Measurements from ENCODE around the gene INKA2.

INKA2 gene

GRCh38 chr1:111729946-111730681 lies 9.1 kb downstream of the INKA2 start:
- Mint-ChIP-seq H3K27me3 (no peaks in the 10 kb centered on the region), H3K9me3 (no peaks in the 10 kb centered on the region), H3K27ac (no peak overlapping the region), H3K4me1 (no peaks in the 10 kb centered on the region), H3K36me3 (no peaks in the 10 kb centered on the region), H3K4me3 (no peak overlapping the region)

GRCh38 chr1:111729271-111729921 lies 9.8 kb downstream of the INKA2 start:
- Mint-ChIP-seq H3K4me3 (no peak overlapping the region), H3K27me3 (no peaks in the 10 kb centered on the region), H3K4me1 (no peaks in the 10 kb centered on the region), H3K36me3 (no peaks in the 10 kb centered on the region), H3K27ac (no peak overlapping the region), H3K9me3 (no peaks in the 10 kb centered on the region)

- no peak overlapping the region for H3K4me3 Mint-ChIP-seq
- no peaks in the 10 kb centered on the region for H3K27me3 Mint-ChIP-seq
- no peaks in the 10 kb centered on the region for H3K9me3 Mint-ChIP-seq
- peaks cover 12% of the 10 kb centered on the region for H3K4me1 Mint-ChIP-seq
- H3K36me3 Mint-ChIP-seq: no peaks in the 10 kb centered on the region
- H3K27ac Mint-ChIP-seq: no peak overlapping the region
These were observed 12.1 kb downstream of the INKA2 start for GRCh38 chr1:111727056-111727455.

- Mint-ChIP-seq H3K27ac (no peak overlapping the region), H3K4me1 (peaks cover 12% of the 10 kb centered on the region), H3K27me3 (no peaks in the 10 kb centered on the region), H3K9me3 (no peaks in the 10 kb centered on the region), H3K4me3 (no peak overlapping the region), H3K36me3 (no peaks in the 10 kb centered on the region)
These were observed 14.0 kb downstream of the INKA2 start for GRCh38 chr1:111725192-111725591.

- Mint-ChIP-seq H3K27me3 (no peaks in the 10 kb centered on the region), H3K4me1 (peaks cover 16% of the 10 kb centered on the region), H3K4me3 (no peak overlapping the region), H3K9me3 (no peaks in the 10 kb centered on the region), H3K36me3 (no peaks in the 10 kb centered on the region), H3K27ac (no peak overlapping the region)
These were observed 15.3 kb downstream of the INKA2 start for GRCh38 chr1:111723871-111724270.

GRCh38 chr1:111723091-111723806 lies 15.9 kb downstream of the INKA2 start:
- H3K4me1 Mint-ChIP-seq: peaks cover 16% of the 10 kb centered on the region

GRCh38 chr1:111720977-111721786 lies 18.0 kb downstream of the INKA2 start:
- no peaks in the 10 kb centered on the region for H3K9me3 Mint-ChIP-seq
- peaks cover 1% of the 10 kb centered on the region for H3K36me3 Mint-ChIP-seq
- H3K4me1 Mint-ChIP-seq: peaks cover 24% of the 10 kb centered on the region
- H3K4me3 Mint-ChIP-seq: no peak overlapping the region
- peak overlapping the region; percentile 59 for H3K27ac Mint-ChIP-seq
- no peaks in the 10 kb centered on the region for H3K27me3 Mint-ChIP-seq

More at GRCh38 chr1:111723091-111723806, 15.9 kb downstream of the INKA2 start:
- no peak overlapping the region for H3K27ac Mint-ChIP-seq
- H3K4me3 Mint-ChIP-seq: no peak overlapping the region
- H3K27me3 Mint-ChIP-seq: no peaks in the 10 kb centered on the region
- no peaks in the 10 kb centered on the region for H3K36me3 Mint-ChIP-seq
- no peaks in the 10 kb centered on the region for H3K9me3 Mint-ChIP-seq

- Mint-ChIP-seq H3K36me3 (peaks cover 1% of the 10 kb centered on the region), H3K9me3 (no peaks in the 10 kb centered on the region), H3K27ac (no peak overlapping the region), H3K4me1 (peaks cover 24% of the 10 kb centered on the region), H3K27me3 (no peaks in the 10 kb centered on the region), H3K4me3 (no peak overlapping the region)
These were observed 18.8 kb downstream of the INKA2 start for GRCh38 chr1:111720274-111720976.

GRCh38 chr1:111719674-111720132 lies 19.5 kb downstream of the INKA2 start:
- Mint-ChIP-seq H3K27me3 (no peaks in the 10 kb centered on the region), H3K27ac (no peak overlapping the region), H3K36me3 (peaks cover 1% of the 10 kb centered on the region), H3K4me1 (peaks cover 24% of the 10 kb centered on the region), H3K9me3 (no peaks in the 10 kb centered on the region), H3K4me3 (no peak overlapping the region)

GRCh38 chr1:111719135-111719534 lies 20.1 kb downstream of the INKA2 start:
- Mint-ChIP-seq H3K4me3 (no peak overlapping the region), H3K36me3 (peaks cover 1% of the 10 kb centered on the region), H3K4me1 (peaks cover 24% of the 10 kb centered on the region), H3K27me3 (no peaks in the 10 kb centered on the region), H3K9me3 (no peaks in the 10 kb centered on the region), H3K27ac (no peak overlapping the region)

GRCh38 chr1:111717450-111717849 lies 21.7 kb downstream of the INKA2 start:
- Mint-ChIP-seq H3K27me3 (no peaks in the 10 kb centered on the region), H3K4me1 (peaks cover 14% of the 10 kb centered on the region), H3K4me3 (no peak overlapping the region), H3K36me3 (peaks cover 1% of the 10 kb centered on the region), H3K27ac (peak overlapping the region; percentile 46), H3K9me3 (no peaks in the 10 kb centered on the region)

- peaks cover 14% of the 10 kb centered on the region for H3K4me1 Mint-ChIP-seq
- H3K27ac Mint-ChIP-seq: peak overlapping the region; percentile 44
- no peak overlapping the region for H3K4me3 Mint-ChIP-seq
- H3K36me3 Mint-ChIP-seq: peaks cover 1% of the 10 kb centered on the region
- H3K27me3 Mint-ChIP-seq: no peaks in the 10 kb centered on the region
- no peaks in the 10 kb centered on the region for H3K9me3 Mint-ChIP-seq
These were observed 22.9 kb downstream of the INKA2 start for GRCh38 chr1:111716333-111716732.

GRCh38 chr1:111709986-111710385 lies 29.2 kb downstream of the INKA2 start:
- H3K4me3 Mint-ChIP-seq: no peak overlapping the region
- peaks cover 10% of the 10 kb centered on the region for H3K4me1 Mint-ChIP-seq
- peak overlapping the region; percentile 65 for H3K27ac Mint-ChIP-seq
- H3K36me3 Mint-ChIP-seq: peaks cover 5% of the 10 kb centered on the region
- no peaks in the 10 kb centered on the region for H3K27me3 Mint-ChIP-seq
- no peaks in the 10 kb centered on the region for H3K9me3 Mint-ChIP-seq

GRCh38 chr1:111707906-111708305 lies 31.3 kb downstream of the INKA2 start:
- Mint-ChIP-seq H3K4me3 (no peak overlapping the region), H3K4me1 (peaks cover 10% of the 10 kb centered on the region), H3K9me3 (no peaks in the 10 kb centered on the region), H3K27me3 (no peaks in the 10 kb centered on the region), H3K27ac (peak overlapping the region; percentile 23), H3K36me3 (peaks cover 6% of the 10 kb centered on the region)

- no peak overlapping the region for H3K4me3 Mint-ChIP-seq
- H3K36me3 Mint-ChIP-seq: peaks cover 6% of the 10 kb centered on the region
- peak overlapping the region; percentile 88 for H3K27ac Mint-ChIP-seq
- H3K9me3 Mint-ChIP-seq: no peaks in the 10 kb centered on the region
- H3K27me3 Mint-ChIP-seq: no peaks in the 10 kb centered on the region
- H3K4me1 Mint-ChIP-seq: peaks cover 10% of the 10 kb centered on the region
These were observed 32.3 kb downstream of the INKA2 start for GRCh38 chr1:111706921-111707320.
